GM19468 (cell line): ENCODE data around the gene TPCN1.

Experiments
- ATAC-seq: cut with Tn5 transposase; IDR thresholded peaks from one replicate; pipeline ENCODE4 v1.9.1; 2021; ENCODE audit warnings: mild to moderate bottlenecking, moderate library complexity, moderate number of reproducible peaks; ENCODE audit not compliant: unreplicated experiment; ENCODE audit errors: extremely low read depth

TPCN1 gene

DNA sequence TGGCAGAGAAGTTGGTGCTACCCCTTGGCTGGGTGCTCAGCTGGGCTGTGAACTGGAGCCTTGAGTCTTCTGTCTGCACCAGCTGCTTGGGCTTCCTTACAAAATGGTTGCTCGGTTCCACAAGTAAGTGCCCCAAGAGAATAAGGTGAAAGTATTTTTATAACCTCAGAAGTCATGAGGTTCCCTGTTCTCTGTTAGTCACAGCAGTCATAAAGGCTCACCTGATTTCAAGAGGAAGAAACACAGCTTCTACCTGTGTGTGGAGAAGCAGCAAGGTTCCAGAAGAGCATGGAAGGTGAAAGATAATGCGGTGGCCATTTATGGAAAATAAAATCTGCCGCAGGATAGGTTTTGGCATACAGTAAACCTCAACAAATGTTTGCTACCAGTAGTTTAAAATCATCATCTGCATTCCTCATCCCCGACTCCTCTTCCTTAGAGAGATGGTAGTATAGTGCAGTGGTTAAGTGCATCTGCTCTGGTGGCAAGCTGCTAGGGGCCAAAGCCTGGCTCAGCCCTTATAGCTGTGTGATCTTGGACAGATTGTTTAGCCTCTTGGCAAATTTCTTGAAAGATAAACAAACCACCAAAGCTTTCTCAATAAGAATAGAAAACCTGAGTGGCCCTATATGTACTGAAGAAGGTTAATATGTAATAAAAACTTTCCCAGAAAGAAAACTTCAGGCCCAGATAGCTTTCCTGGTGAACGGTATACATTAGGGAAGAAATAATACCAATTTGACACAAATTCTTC is 32.4 kb downstream of the TPCN1 start:
- no peak for ATAC-seq

DNA sequence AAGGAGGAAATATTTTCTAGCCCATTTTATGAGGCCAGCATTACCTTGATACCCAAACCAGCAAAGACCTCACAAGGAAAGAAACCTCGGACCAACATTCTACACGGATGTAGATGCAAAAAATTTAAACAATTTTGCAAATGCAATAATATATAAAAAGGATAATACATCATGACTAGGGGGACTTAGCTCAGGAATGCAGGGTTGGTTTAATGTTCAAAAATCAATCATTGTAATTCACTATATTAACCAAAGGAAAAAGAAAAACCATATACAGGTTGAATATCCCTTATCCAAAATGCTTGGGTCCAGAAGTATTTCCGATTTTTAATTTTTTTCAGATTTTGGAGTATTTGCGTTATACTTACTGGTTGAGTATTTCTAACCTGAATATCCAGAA is 33.0 kb downstream of the TPCN1 start:
- no peak for ATAC-seq

DNA sequence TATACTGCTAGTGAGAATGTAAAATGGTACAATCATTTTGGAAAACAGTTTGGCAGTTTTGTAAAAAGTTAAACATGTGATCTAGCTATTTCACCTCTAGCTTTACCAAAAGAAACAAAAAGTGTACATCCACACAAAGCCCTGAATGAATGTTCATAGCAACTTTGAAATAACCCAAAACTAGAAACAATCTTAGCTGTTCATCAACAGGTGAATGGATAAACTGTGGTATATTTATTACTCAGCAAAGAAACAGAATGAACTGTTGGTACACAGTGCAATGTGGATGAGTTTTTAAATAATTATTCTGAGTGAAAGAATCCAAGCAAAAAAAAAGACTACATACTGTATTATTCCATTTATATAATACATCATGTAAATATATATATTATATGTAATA is 36.3 kb downstream of the TPCN1 start:
- ATAC-seq: no peak

DNA sequence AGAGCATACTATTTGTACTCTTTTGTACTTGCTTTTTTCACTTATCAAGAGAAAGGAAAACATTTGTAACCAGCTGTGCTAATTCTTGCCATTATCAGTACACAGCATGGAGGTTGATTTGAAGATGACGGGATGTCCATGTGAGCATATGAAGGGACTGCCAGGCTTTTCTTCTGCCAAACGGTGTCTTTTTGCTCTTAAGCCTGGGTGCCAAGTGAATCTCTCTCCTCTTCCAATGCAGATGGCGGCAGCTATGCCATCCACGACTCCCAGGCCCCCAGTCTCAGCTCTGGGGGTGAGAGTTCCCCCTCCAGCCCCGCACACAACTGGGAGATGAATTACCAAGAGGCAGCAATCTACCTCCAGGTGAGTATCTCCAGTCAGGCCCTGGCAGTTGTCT is 38.9 kb downstream of the TPCN1 start:
- ATAC-seq: no peak

DNA sequence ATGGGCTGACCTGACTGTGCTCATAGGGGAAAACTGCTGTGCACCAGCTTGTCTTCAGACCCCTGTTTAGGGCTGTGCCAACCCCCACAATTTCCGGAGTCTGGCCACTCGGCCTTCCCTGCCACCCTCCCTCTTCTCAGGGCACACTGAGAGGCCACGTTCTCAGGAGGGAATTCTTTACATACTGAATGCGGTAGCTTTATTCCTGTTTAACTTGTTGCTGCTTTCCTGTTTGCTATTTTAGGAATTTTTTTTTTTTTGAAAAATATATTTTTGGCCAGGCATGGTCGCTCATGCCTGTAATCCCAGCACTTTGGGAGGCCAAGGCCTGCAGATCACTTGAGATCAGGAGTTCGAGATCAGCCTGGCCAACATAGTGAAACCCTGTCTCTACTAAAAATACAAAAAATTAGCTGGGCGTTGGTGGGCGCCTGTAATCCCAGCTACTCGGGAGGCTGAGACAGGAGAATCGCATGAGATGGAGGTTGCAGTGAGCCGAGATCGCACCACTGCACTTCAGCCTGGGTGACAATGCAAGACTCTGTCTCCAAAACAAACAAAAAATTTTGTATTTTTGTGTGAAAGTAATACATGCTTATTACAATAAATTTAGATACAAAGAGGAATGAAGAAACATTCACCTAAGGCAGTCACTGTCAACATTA is 39.5 kb downstream of the TPCN1 start:
- no peak for ATAC-seq

DNA sequence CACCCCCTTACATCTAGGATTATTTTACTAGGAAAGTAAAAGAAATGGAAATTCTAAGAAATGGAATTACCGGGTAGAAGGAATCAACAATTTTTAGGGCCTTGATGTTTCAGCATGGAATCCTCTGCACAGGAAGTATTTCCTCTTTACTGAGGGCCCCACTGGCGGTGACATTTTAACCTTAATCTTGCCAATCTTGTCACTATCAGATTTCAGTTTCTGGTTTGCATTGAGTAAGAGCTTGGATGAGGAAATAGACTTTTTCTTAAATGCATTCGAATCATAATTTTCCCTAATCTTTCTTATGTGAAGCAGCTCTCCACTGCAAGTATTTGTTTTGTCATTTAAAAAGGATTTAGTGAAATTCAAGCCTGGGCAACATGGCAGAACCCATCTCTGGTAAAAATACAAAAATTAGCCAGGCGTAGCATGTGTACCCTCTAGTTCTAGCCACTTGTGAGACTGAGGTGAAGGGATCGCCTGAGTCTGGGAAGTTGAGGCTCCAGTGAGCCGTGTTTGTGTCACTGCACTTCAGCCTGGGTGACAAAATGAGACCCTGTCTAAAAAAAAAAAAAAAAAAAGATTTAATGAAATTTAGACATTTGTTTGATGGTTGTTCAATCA is 40.7 kb downstream of the TPCN1 start:
- peak; percentile 21 for ATAC-seq

DNA sequence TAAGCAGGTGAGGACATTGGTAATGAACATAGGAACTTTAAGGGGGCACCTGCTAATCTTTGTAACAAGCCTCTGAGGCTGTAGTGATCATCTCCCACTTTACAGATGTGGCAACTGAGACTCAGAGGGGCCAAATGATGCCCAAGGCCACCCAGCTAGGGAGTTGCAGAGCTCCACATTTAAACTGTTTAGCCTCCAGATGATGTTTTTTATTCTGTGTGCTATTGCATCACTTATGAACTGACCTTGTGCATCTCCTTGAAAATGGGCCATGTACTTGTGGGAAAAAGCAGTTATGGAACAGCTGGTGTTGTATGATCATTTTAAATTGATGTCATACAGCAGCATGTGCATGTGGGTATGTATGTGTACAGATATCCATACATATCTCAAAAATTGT is 41.4 kb downstream of the TPCN1 start:
- ATAC-seq: no peak

DNA sequence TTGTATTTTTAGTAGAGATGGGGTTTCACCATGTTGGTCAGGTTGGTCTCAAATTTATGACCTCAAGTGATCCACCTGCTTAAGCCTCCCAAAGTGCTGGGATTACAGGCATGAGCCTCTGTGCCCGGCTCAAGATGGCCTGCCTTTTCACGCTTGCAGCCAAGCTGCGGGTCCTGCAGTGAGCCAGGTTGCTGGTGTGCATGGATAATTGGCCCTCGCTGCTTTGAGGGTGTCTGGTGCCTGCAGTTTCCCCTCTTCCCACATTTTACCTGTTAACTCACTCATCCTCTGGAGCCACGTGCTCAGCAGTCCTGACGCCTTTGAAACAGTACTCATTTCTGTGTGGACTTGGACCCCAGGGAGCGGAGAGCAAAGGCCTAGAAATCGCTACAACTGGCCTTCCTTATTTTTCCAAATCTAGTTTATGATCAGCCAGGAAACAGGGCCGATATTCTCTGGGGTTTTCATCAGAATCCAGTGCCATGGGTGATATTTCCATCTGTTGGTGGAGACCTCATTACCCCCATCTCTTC is 42.2 kb downstream of the TPCN1 start:
- no peak for ATAC-seq

DNA sequence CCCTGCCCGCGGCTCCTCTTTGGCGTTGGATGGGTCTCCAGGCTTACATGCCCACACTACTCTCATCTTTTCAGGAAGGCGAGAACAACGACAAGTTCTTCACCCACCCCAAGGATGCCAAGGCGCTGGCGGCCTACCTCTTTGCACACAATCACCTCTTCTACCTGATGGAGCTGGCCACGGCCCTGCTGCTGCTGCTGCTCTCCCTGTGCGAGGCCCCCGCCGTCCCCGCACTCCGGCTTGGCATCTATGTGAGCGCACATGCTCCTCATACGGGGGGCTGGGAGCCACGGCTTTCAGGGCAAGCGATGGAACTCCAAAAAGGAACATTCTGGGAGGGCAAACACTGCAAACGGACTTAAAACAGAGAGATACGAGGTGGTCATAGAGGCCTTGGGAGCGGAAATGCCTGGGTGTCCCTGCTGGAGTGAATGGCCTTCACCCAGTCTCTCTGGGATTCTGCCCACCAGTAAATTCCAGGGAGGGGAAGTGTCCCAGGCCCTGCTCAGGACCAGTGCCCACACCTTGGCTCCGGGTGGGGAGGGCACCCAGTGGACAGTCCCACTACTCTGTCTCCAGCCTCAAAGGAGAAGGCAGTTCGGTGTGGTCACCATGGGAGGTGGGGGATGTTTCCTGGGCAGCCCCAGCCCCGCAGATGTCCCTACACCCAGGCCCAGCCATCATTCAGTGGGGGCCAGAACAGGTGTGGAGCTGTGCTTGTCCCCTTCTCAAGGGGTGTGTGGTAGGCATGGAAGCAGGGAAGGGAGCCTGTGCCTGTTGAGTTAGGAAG is 45.0 kb downstream of the TPCN1 start:
- ATAC-seq: no peak

DNA sequence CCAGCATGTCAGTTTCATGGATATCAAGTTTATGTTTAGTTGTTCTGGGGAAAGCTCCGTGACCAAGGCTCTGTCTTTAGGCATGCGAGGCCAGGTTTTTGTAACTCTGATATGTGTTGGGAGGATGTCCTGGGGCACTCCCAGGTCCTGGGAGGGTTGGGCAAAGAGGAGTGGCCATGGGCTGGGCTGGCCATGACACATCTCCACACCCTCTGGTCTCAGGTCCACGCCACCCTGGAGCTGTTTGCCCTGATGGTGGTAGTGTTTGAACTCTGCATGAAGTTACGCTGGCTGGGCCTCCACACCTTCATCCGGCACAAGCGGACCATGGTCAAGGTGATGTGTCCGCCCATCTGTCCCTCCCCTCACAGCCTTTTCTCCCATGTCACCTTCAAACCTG is 46.4 kb downstream of the TPCN1 start:
- no peak for ATAC-seq

DNA sequence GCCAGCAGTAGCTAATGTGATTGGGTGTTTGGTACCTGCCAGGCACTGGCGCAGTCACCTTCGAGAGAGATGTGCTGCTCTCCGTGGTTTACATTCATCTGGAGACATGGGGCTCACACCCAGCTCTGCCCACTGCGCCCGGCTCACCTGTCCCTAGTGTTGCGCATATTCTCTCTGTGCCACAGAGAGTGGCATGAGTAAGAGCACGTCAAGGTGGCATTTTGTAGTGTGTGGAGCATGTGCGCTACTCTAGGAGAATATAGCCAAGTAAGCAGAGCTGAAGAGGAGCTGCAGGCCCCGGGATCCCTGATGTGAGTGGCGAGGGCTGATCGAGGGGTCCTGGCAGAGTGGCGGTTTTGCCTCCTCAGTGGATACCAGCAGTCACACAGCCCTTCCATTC is 46.9 kb downstream of the TPCN1 start:
- ATAC-seq: no peak

DNA sequence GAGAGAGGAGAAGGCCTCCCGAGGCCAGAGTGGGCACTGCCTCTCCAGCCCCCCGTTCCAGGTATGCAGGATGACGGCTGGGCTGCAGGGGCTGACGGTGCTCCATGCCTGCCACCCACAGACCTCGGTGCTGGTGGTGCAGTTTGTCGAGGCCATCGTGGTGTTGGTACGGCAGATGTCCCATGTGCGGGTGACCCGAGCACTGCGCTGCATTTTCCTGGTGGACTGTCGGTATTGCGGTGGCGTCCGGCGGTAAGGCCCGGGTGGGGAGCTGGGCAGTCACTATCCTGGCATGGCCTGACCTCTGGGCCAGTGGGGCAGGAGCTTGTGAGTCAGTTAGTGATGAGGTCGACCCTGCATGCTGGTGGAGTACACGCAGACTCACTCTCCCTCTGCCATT is 47.4 kb downstream of the TPCN1 start:
- no peak for ATAC-seq

DNA sequence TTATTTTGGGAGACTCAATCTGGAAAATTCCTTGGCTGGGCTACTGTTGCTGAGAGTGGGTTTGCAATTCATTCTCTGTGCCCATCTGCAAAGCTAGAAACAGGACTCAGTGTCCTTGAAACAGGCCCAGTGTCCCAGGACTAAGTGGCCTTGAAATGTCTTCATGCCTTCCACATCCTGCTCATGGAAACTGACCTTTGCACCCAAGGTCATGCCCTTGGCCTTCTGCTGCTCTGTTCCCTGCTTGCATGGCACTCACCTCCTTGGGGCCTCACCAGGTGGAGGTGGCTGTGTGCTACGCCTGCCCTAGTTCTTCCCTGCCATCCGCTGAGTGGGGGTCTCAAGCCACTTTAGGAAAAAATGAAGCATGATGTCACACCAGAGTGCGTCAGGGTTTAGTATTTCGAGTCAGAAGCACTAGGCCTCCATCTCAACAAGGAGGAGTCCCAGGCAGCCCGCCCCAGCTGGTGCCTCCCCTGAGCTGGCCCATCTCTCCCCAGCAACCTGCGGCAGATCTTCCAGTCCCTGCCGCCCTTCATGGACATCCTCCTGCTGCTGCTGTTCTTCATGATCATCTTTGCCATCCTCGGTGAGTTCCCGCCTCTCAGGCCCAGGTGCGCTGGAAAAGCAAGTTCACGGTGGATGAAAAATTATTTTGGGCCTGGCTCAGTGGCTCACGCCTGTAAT is 48.1 kb downstream of the TPCN1 start:
- no peak for ATAC-seq

DNA sequence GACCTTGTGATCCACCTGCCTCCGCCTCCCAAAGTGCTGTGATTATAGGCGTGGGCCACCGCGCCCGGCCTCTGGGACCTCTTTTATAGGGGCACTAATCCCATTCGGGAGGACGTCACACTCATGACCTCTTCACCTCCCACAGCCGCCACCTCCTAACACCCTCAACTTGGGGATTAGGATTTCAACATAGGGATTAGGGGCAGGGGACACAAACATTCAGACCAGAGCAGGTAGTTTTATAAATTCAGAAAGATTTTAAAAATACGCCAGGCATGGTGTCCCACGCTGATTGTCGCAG is 49.4 kb downstream of the TPCN1 start:
- ATAC-seq: no peak

- no peak for ATAC-seq
Measured at GRCh38 chr12:113271466-113271852, 50.2 kb downstream of the TPCN1 start.

GRCh38 chr12:113271853-113272561 is 50.7 kb downstream of the TPCN1 start:
- no peak for ATAC-seq

DNA sequence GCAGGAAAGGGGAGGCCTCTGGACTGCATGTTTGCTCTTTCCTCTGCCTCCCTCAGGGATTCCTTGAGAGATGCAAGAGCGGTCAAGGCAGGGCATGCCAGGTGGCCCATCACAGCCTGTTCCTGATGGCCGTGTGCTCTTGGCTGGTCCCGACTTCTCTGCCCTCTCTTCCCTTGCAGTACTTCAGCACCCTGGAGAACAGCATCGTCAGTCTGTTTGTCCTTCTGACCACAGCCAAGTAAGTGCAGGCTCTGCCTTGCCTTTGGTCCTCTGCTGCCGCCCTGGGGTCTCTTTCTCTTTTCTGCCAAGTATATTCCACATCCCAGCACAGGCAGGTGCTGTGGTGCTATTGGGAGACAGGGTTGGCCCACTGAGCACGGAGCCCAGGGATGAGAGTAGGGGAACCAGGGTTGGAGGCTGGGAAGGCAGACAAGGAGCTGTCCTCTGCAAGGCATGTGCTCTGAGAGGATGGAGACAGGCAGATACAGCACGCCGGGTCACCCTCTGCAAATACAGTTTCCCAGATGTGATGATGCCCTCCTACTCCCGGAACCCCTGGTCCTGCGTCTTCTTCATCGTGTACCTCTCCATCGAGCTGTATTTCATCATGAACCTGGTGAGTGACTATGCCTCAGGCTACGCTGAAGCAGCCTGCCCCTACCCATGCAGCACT is 51.9 kb downstream of the TPCN1 start:
- ATAC-seq: no peak

GRCh38 chr12:113274848-113275247 is 53.6 kb downstream of the TPCN1 start:
- no peak for ATAC-seq

- ATAC-seq: no peak
Measured at GRCh38 chr12:113276306-113276705, 55.0 kb downstream of the TPCN1 start.
